ENCODE measurements around the gene NDUFA11.

NDUFA11 gene

DNA sequence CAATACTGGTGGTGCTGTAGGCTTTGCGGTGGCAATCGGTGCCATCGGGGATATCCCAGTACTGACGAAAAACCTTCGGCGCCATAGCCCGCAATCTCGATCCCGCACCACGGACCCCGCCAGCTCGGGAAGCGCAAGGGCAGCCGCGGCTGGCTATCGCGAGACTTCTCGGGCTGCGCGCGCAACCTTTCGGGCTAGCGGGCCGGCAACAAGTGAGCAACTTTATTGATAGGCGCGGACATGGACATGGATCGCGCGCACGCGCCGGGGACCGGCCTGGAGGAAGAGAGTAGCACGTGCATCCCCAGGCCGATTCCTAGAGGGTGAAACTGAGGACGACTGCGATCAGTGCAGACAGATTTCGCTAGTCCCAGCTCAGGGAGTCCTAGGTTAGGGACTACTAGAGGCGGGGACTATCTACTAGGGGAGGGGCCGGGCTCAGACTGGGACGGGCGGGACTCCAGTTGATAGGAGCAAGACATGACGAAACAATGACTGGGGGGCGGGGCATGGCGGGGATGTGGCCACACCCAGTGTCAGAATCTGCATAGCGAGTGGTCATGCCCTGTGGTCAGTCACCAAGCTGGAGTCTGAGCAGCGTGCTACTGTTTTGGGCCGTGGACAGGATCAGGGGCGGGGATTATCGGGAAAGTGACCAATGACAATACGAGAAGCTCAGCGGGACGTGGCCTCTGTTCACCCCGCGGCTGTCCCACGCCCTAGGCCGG is at the start of gene NDUFA11:
NDUFA11 (minus strand) TSS at position 167 of the 728 bp plus-strand sequence; CDS start at position 85, 82 bp downstream.
- DNase-seq (ENCODE audit: low read depth in 2 of 2) = peak; percentile 93

DNA sequence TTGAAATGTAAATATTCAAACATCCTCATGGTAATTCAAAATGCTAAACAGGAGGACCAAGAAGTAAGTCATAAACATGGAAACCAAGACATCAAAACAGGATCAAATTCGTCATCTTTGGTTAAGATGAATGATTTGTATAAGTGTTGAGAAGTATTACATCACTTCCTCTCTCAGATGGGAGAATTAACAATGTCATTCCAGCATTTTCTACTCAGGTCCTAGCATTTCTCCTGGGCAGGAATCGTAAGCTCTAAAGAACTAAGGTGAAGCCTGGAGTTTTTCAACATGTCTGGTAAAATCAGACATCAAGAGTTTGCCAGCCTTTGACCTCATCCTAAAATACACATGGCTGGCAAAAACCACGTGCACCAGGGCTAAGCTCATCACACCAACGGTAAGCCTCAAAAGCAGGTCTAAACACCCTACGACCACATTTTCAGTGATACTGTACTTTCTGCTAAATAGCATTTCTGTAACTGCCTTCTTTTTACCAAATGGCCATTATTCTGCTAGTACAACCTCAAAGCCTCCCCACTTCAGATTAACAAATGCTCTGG is 49.5 kb upstream of the NDUFA11 start:
- DNase-seq (ENCODE audit: low read depth in 2 of 2) = no peak

DNA sequence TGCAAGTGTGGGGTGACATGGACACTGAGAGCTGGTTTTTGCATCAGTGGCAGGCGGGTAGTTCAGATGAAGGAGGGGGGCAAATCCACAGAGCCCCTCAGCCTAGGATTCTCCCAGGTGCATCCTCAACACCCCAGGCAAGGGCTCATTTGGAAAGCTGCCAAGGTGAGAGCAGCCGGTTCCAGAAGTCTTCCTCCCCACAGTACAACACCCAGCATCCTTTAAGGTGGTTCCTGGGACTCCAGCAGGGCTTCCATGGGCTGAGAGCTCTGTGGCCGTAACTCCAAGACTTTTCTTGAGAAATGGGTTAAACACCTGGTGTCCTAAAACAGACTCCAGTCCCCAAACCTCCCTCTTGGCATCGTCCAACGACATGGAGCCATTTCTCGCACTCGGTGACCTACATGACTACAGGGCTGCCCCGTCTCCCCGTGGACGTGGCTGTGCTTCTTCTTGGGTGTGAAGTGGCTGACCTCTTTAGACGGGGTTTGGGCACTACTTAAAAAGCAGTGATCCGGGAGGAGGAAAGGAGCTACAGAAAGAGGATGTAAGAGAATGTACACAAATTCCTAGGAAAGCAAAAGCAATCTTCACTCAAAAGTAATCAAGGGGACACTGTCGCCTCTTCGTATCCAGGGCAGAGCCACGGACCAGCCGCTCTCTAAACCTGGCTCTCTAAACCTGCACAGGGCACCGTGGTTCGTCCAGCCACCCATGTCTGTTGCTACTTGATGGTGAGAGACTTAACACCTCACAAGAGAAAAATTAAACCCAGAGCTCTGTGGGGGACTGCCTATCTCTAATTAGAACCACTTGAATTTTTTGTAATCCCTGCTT is 48.8 kb upstream of the NDUFA11 start:
- no peak for DNase-seq (ENCODE audit: low read depth in 2 of 2)

DNA sequence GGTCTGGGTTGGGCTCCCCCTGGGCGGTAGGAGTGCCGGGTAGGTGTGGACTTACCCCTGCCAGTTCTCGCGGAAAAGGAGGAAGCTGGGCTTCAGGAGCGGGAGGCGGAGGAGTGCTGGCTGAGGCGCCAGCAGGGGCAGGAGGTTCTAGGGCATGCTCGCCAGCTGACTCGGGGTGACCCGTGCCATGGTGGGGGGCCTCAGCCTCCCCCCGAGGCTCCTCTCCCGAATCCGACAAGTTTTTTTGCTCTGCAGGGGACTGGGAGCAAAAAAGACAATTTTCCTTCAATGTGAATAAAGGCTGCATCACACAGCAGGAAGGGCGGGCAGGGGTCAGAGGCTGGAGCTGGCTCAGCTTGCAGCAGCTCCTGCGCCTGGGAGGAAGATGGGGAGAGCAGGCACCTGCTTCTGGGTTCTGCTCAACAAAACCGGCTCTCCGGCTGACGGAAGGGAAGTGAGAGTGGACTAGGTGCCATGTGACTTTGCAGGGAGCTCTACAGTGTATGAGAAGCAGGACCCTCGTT is 47.8 kb upstream of the NDUFA11 start:
- DNase-seq (ENCODE audit: low read depth in 2 of 2) = no peak

DNA sequence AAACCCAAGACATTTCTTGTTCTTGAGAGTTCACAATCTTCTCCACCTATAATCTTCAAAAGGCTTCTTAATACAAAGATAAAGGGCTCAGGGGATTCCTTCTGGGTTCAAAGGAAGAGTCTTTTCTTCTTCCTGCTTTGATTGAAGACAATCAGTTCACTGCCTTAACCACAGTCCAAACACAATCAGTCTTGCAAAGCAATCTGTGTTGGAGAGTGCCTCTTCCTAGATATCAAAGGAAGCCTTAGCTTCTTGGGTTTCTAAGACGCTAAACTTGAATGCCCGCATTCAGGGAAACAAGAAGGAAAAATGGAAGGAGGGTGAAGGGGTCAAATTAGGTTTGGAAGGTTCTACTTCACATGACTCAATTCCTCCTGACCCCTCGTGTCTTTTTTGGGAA is 47.2 kb upstream of the NDUFA11 start:
- no peak for DNase-seq (ENCODE audit: low read depth in 2 of 2)

DNA sequence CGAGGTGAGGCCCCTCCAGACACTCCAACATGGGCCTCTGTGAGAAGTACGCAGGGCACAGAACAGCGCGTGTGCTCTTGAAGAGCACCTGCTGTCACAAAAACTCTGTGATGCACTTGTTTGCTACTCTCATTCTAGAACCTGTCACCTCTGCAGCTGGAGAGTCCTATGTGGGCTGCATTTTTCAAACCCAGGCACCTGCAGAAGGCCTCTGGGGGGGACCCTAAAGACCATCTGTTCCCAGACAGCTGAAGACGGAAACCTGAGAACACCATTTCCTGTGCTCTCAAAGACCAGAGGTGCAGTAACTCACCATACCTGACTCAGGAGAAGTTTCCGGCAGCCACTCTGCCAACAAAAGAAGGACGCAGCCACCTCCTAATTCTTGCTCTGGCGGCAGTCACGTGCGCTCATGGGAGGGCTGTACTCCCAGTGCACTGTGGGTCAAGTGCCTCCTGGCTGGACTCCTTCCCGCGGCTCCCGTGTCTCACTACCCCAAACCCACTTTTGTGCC is 46.3 kb upstream of the NDUFA11 start:
- peak in 1 of 2 donors; percentile 24 for DNase-seq (ENCODE audit: low read depth in 2 of 2)

DNA sequence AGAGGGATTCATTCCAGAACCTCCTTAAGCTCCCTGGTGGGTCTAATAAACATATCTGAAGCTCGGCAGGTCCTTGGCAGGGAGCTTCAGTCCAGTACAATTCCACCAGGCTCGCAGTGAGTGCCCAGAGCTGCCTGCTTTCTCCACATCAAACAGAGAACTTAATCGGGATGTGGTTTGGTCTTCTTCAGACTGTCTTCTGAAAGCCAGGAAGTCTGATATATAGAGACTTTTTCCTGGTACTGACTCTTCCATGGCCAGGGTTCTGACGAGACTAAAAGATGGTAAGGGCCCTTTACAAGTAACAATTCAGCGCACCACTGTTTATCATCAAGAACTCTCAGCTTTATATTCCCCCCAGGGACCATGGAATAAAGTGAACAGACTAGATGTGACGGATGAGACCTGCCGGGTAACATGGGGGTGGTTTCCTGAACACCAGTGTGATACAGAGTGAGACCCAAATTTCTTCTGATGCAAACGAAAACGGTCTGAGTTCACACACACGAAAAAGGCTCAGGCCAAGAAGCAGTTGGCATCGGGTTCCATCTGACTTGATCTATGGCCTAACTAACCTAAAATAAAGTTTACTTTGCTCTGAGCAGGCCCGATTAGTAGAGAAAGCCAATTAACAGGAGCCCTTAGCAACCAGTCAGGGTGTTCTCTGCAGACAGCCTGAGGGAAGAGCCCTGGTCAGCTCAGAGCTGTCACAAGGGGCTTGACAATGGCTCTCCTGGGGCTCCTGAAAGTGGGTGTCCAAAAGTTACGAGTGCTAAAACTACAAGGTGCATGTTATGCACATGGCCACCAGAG is 45.4 kb upstream of the NDUFA11 start:
- no peak for DNase-seq (ENCODE audit: low read depth in 2 of 2)

DNA sequence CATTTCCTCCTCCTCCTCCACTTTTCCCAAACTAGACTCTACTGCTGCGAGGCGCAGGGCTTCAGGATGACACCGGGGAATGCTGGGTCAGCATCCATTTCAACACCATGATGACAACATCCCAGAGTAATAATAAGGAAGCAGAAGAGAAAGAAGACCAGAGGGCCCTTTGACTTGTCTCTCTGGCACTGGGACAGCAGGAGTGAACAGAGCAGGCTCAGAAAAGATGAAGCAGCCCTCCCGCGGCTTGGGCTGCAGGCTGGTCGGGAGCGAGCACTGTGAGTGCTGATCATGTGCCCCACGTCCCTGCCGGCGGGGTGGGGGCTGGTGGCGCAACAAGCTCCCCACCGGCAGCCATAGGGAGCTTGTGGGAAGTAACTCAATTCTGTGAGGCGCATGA is 43.8 kb upstream of the NDUFA11 start:
- DNase-seq (ENCODE audit: low read depth in 2 of 2) = no peak

DNA sequence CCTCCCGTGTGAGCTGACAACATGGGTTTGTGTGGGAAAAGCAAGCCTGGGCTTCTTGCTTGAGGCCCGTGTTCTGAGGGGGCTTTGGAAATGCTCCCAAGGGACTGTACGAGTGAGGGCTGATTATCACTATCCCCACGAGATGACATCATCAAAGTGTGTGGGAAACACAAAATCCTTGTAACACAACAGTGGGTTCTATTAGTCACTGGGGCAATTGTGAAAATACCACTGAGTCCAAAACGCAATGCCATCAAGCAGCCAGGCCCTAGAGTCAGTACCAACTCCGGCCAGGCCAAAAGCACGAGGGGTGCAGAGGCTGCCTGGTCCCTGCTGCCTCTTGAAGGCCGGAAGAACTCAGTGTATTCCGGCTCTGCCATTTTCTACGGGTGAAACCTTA is 40.0 kb upstream of the NDUFA11 start:
- DNase-seq (ENCODE audit: low read depth in 2 of 2) = no peak

DNA sequence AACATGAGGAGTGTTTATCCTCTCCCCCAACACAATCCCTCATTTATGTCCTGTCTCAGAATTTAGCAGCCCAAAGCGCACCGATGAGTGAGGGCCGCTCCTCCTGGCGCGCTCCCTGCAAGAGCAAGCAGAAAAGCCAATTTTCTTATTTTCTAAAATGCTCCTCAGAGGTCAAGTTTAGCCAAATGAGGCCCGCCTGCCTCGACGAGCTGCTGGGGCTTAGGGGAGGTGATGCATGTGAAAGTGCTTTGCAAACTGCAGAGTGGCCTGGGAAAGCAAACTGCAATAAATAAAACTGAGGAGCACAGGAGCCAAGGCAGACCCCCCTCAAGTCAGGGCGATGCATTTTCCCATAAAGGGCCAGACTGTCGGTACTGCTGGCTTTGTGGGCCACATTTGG is 39.5 kb upstream of the NDUFA11 start:
- DNase-seq (ENCODE audit: low read depth in 2 of 2) = no peak

DNA sequence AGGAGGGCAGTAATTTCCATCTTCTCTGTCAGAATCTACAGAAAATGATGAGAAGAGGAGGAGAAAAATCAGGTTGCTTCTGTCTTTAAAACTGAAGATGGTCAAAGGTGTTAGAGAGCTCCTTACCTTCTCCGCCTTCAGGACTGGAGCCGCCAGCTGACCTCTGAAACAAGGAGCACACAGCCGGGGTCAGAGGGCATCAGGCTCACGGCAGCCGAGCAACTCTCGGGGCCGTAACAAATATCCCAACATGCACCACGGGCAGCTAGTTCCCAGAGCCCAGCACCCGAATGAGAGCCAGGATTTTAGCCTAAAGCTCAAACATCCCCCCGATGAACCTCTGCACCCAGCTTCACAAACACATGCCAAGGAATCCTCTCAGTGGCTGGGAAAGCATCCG is 38.1 kb upstream of the NDUFA11 start:
- no peak for DNase-seq (ENCODE audit: low read depth in 2 of 2)

DNA sequence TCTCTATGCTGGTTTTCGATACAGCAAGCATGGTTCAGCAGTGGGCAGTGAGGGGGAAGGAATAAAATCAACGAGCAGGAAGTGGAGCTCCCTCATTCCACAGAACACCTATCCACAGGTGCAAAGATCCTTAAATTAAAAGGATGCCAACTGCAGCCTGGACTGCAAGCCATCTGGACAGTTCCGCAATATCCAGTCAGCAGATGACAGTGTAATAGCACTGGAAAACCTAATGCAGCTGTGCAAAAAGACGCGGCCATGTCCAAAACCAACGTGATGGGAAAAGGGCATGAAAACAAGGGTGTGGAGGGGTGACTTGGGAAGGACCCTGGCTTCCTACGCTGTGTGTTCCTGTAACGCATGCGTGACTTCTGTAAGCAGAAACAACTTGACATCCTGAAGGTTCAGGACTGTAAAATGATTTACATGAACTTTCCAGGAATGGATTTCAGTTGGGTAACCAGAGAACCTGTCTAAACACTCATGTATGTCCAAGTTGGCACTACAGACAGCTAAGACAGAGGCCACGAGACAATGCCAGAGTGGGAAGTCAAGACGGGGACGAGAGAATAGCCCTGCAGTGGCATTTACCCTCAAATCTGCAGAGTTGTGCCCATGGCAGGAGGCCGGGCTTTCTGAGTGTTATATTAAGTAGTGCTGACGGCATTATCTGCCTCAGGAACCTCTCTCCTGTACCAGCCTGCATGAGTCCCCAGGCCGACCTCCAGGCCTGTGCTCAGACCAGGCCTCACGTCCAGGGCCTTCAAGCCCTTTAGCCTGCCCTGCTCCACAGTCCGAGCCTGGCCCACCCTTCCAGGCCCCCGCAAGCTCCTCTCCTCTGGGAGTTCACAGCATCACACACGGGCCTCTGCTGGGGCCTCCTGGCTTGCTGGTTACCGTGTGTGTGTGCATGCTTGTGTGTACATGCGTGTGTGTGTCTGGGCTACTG is 36.9 kb upstream of the NDUFA11 start:
- no peak for DNase-seq (ENCODE audit: low read depth in 2 of 2)

DNA sequence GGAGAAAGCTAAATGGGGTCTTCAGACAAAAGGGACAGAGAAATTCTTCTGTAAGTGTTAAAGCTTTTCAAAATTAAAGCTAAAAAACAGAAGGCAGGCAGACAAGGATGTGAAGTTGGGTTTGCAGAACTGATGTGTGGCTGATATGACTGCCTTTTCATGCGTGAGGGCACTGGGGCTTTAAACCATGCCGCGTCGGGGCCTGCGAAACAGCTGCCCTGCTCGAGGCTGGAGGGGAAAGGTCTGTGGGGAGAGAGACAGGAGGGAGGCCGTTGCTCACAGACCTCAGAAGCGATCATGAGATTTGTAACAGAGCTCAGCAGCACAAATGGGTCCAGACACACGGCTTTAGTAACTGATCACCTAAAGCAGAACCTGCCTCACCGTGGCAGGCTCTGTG is 34.0 kb upstream of the NDUFA11 start:
- no peak for DNase-seq (ENCODE audit: low read depth in 2 of 2)

DNA sequence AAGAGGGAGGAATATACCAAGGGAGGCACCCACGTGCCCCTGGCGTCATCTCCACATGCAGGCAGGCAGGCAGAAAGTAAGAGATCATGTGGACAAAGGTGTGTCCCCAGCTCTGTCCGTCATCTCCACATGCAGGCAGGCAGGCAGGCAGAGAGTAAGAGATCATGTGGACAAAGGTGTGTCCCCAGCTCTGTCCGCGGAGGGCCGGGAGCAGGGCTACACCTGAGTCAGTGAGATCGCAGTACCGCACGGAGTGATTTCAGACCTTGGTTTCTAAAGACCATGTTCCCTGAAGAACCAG is 32.7 kb upstream of the NDUFA11 start:
- no peak for DNase-seq (ENCODE audit: low read depth in 2 of 2)

DNA sequence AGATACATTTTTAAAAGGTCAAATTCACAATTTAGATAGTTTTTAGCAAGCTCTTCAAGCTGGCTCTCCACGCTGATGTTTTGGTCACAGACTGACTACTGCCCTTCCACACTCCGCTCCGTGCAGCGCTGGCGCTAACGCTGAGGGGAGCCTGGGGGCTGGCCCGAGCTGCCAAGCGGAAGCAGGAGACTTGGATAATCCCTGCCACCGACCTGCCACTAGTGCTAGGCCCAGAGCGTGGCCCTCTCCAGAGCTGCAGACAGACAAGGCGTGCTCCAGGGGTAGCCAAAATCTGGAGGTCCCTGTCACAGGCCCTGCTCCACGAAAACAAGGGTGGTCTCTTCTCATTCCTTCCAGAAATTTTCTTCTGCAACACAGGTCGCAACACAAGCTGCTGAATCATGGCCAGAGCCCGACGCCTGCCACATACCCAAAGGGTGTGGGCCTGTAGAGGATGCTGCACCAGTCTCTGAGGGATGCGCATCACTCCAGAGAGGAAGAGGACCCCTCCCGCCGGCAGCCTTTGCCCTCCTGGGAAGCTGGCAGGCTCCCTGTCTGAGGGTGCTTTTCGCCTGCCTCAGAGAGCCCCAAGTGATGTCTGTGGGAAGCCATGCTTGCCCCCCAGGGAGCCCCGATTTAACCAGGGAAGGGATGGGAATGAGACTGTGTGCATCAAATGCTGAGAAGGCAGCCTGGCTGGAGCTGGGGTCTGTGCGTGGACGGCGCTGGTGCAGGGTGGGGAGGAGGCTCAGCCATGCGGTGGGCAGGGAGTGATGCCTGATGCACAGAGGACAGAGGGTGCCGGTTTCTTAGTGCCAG is 32.1 kb upstream of the NDUFA11 start:
- DNase-seq (ENCODE audit: low read depth in 2 of 2) = no peak

DNA sequence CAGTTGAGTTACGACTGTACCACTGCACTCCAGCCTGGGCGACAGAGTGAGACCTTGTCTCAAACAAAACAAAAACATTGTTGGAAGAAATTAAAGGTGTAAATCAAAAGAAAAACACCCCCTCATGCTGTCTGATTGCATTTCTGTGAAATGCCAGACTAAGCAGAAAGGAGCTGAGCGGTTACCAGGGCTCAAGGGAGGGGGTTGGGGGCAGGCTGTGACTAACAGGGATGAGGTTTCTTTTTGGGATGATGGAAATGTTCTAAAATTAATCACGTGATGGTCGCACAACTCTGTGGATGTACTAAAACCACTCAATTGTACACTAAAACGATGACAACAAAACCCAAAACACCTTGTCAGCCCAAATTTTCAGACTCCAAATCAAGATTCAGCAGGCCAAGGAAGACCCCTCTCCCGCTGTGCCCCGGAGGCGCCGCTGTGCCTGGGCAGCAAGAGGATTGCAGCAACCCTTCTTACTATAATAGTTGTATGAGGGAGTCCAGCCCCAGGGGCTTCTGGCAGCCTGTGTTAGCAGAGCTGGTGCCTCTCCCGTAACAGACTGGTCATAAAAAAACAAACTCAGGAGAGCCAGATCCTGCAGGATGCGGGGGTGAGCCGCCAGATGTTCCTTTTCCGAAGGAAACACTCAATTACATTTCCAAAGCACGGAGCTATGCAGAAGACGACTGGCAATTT is 31.3 kb upstream of the NDUFA11 start:
- no peak for DNase-seq (ENCODE audit: low read depth in 2 of 2)

DNA sequence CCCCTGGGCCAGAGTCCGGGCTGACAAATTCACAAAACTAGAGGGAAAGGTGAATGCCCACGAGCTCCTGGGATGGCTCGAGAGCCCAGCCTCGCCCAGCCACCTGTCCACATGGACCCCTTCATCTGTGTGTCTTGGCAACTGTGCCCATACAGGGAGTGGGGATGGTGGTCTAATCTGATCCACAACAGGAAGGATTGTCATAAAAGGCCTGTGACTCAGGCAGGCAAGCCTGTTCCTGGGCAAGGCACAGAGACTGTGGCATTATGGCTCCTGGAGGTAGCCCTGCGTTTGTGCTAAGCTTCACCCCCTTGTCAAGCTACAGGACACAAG is 30.4 kb upstream of the NDUFA11 start:
- DNase-seq (ENCODE audit: low read depth in 2 of 2) = no peak

DNA sequence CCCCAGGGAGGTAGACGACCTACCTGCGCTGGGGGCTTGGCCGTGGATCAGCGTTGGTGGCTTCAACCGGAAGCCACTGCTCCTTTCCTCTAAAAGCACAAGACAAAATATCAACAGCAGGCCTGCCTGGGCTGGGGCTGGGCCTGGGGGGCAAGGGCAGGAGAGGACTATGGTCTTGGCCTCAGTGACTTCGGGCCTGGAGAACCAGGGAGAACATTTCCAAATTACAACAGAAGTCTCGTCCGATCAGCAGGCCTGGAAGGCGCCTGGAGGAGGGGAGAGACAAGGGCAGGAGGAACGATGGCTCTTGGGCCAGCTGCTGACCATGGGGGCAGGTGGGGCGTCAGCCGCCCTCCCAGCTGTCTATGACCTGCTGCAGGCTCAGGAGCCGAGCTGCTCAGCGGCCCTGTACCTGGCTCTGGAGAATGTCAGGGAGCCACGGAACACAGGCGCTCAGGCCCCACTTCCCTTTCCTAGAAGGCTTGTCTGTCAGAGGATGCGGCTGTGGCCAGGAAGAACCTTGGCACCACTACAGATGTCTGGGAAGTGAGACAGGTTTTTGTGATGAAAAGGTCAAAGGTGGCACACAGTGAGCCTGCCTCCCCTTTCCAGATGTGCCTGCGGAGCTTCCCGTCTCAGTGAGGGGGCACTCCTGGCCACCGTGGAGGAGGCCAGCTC is 29.9 kb upstream of the NDUFA11 start:
- DNase-seq (ENCODE audit: low read depth in 2 of 2) = no peak
